GM21529 (cell line): Measurements from ENCODE around the gene SEPTIN5.

ENCODE experiments used
- ATAC-seq: cut with Tn5 transposase; IDR thresholded peaks from one replicate; pipeline ENCODE4 v1.9.1; 2021; ENCODE audit not compliant: unreplicated experiment

Gene SEPTIN5

DNA sequence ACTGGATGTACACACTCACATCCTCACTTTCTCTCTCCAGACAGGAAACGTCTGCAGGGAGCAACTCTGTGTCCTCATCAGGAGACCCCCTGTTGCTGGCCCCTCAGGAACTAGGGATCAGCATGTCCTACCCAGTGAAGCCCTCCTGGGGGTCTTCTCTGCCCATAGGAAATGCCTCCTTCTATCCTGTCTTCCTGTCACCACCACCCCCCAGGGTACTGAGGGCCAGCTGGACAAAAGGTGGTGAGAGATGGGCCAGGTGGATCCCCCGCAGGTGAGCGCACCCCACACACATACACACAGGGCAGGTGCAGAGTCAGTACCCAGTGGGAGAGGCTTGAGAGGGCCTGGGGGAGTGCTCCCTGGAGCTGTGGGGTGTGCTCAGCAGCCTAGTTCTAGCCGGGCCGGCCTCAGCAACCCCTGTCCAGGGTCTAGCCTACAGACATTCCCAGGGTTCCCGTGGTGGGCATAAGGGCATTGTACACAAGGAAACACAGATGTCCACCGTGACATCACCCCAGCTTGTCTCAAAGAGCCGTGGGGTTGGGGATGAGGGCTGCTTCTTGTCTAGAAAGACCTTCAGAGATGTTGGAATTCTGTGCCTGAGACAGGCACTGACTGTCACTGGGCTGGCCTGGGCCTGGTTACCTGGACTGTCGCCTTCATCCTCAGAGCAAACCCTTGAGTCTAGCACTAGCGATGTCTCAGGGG, 18.3 kb downstream of the SEPTIN5 start:
- ATAC-seq, result no peak

DNA sequence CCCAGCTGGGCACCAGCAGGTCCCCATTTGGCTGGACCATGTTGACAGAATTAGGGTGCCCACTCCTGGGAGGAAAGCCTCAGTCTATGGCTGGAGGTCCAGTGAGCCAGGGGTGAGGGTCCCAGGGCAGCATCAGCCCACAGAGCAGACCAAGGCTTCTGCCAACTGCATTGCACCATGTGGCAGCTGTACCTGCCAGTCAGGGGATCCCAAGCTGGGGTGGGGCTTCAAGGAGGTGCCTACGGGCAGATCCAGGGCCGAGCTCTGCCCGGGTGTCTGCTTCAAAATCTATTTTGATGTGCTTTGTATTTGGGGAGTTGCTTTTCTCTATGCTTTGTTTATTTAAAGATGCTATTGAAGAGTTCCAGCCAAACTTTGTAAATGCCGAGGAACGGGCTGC, 19.5 kb downstream of the SEPTIN5 start:
- no peak for ATAC-seq

DNA sequence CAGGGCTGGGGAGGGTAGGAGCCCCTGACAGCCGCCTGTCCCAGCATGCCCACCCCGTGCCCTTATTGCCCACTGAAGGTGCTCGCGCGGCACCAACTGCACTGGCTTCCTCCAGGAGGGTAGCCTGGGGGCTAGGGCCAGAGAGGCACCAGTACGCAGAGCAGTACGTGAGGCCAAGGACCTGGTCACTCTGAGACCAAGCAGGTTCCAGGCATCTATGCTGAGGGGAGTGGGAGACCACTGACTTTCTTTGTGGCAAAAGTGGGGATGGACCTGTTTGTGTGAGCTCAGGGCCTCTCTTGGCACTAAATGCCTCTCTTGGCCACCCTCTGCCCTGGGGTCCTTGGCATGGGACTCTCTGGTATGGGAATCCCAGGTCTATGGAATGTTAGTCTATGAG, 19.9 kb downstream of the SEPTIN5 start:
- no peak for ATAC-seq

DNA sequence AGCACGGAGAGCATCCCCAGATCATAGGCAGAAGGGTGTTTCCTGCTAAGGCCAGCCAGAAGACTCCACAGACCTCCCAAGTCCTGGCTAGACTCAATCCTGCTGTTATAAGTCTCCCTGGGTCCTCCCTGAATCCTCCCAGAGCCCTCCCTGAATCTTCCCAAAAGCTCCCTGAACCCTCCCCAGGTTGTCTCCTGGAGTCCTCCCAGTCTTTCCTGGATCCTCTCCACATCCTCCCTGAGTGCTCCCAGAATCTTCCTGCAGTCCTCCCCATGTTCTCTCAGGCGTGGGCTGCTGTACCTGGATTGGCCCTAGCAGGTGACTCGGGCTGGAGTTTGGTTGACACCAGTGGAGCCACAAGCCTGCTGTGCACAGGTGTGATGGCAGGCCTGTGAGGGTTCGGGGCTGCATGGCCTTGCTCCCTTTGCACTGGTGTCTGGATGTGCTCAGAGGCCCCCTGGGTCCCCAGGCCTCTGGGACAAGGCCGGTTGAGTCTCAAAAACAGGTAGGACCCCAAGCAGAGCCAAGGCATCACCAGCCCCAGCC, 20.6 kb downstream of the SEPTIN5 start:
- no peak for ATAC-seq

DNA sequence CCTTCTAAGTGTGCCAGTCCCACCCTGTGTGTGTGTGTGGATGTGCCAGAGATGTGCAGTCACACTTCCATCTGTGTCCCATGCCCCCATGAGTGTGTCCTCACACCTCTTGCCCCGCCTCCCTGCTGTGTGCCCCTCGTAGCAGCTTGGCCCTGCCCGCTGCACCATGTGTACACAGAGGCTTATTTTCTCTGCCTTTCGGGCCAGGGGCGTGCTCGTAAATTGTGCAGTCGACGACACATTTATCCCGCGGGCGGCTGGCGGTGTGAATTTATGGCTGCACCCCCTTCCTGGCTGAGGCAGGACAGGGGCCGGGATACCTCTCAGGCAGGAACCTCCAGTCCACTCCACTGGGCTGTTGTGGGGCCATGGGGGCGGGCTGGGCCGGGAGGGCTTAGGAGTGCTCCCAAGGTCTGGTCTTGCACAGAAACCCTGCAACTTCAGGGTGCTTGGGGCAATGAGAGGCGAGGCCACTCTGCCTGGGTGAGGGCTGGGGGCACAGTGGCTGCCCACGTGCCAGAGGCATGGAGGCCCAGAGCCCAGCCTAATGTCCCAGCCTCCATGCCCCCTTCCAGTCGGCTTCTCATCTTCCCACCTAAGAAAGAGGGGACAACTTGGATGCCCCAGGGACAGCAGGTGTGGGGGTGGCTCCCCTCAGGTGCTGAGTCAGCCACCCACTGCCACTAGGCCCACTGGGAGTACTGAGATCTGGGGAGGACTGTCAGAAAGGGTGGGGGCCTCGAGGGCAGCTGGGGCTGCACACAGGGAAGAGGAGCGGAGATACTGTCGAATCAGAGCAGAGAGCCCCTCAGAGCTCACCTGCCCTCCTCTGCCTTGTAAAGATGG, 21.6 kb downstream of the SEPTIN5 start:
- no peak for ATAC-seq

DNA sequence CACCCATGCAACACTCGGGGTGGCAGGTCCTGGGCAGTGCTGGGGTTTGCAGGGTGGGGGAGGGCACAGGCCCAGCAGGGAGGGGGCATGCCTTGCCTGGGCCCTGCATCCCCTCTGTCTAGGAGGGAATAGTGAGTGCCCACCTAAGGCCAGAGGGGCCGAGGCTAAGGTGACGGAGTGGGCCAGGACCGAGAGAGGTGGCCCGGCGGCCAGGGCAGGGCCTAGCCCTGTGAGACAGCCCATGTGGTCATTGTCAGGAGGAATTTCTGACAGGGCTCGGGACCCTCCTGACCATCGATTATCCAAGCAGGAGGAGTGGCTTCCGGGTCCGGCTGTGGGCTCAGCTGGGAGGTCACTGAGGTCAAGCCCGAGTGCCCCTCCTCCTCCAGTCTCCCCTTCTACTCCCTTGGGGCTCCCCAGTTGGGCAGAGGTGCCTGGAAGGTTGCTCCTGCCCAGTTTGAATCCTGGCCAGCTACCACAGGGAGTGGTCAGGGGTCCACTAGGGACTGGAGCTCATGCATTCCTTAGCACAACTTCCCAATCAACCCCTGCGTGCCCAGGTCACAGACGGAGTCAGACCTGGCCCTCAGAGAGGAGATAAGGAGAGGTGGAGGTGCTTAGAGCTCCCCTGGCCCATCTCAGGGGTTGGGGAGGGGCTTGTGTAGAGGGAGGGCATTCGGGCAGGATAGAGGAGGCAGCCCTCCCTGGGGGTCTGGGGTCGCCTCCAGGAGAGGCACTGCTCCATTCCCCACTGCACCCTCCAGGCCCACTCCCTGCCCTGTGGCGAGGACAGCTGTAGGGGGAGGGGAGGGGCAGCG, 23.8 kb downstream of the SEPTIN5 start:
- no peak for ATAC-seq

DNA sequence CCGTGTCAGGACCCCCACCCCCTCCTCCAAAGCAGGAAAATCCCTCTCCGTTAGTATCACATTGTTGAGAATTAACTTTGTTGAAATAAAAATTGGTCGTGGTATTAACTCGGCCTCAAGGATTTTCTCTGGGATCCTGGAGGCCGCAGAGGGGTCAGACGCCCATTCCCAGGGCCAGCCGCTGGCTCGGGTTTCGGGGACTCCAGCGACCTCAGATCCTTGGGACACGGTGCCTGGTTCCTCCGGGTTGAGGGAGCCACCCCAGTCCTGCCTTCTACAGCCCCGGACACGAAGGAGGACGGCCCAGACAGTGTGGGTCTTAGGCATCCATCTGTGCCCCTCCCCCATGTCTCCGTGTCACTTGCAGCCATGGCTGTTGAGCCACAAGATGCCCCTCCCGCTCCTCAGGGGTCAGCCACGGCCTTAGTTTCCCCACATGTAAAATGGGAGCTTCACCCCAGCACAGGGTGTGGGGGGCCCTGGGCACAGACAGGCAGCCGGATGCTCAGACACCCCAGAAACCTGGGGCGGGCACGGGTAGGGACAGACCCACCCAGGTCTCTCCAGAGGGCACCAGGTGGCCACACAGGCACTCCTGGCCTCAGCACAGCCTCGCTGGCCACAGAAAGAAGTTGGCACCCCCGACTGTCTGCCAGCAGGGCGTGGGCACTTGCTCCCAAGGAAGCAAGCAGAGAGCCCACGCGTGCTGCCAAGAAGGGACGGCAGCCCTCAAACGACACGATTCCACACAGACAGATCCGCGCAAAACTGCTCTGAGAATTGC, 24.6 kb downstream of the SEPTIN5 start:
- ATAC-seq, result no peak

DNA sequence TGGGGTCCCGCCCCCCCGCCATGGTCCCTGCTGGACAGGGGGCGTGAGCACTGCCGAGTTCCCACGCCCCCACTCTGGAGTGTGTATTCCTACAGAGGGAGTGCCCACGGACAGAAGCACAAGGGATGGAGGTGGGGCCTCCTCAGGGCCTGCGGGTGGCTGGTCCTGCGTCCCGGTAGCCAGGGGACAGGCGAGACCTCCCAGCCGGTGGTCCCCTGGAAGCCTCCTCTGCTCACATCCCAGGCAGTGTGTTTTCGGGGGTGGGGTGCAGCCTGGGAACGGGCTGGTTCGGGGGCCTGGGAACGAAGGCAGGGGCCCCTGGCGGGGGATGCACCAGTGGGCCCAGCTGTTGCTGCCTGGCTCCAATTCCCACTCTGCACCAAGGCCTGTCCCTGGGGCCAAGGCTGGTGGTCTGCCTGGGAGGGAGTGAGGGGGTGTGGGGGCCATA, 25.2 kb downstream of the SEPTIN5 start:
- no peak for ATAC-seq

DNA sequence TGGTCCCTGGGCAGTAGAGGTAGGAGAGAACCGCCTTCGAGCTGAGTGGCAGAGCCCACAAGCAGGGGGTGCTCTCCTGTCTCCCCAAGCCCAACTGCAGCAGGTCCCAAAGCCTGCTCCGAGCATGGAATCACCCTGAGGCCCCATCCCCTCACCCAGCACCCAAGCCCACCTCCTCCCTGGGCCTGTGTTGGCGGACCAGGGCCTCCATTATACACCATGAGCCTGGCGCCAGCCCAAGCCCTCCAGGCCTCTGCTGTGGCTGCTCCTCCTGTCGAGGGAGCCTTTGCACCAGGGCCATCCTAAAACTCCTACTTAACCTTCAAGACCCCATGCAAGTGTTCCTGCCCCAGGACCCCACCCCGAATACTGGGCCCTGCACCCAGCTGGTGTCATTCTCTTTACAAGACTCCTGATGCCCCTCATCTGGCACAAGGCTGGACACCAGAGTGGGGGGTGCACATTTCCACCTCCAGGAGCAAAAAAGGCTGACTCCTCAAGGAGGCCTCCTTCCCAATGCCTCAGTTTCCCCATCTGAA, 25.7 kb downstream of the SEPTIN5 start:
- ATAC-seq, result no peak

DNA sequence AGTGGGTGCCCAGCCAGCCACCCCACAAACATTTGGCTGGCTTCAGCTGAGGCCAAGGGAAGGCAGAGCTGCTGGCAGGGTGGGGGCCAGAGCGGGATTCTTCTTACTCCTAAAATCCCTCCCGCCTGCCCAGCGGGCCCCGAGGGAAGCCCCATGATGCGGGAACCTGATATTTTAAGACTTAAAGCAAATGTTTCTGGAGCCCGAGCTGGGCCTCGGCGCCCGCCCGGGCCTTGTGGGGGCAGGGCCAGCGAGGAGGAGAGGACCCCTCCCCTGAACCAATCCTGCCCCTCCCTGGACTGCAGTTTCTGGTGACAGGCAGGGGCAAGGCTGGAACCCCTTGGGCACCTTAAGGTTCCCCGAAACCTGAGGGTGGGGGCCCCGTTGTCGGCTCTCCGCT, 26.3 kb downstream of the SEPTIN5 start:
- no peak for ATAC-seq

DNA sequence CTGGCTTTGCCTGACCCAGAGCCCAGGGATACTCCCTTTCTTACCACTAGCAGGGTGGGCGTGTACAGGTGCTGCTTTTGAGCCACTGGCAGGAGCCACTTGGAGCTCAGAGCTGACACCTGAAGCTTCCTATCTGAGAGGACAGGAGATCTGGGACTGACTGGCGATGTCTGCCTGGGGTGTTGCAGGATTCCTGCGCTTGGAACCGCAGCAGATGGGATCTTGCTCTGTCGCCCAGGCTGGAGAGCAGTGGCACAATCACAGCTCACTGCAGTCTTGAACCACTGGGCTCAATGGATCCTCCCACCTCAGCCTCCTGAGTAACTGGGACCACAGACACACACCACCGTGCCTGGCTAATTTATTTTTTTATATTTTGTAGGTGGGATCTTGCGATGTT, 26.8 kb downstream of the SEPTIN5 start:
- ATAC-seq, result no peak

DNA sequence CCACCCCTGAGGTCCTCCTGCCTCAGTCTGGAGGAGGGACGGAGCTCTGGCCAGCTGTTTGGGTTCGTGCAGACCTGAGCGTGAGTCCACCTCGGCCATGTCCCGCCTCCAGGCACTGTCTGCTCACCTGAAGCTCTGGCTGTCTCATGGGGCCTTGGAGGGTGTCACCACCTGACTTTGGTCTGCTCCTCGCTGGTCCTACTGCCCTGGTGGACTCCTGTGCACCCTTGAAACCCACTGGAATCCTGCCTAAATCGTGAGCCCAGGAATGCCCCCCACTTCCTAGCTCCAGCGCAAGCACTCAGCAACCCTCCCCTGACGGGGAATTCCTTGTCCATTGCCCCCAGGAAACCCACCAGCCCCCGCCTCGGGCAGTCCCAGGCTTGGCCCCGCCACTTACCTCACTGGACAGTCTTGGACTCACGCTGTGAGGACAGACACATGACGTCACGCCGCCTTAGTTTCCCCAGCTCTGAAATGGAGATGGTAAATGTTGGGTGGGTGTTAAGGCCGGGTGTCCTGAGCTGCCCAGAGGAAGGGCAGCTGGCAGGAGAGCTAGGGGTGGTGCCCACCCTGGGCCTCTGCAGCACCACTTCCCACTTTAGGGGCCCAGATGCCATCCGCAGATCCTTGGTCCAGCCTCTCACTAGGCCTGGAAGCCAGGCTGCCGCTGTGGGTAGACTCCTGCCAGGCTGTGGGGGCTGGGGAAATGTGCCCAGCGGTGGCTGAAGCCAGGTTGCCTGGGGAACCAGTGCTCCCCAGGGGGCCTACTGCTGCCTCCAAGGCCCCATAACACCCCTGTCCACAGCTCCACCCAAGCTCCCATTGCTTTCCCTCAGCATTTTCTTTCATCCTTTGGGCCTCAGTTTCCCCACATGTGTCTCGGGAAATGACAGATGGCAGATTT, 28.1 kb downstream of the SEPTIN5 start:
- ATAC-seq, result no peak

DNA sequence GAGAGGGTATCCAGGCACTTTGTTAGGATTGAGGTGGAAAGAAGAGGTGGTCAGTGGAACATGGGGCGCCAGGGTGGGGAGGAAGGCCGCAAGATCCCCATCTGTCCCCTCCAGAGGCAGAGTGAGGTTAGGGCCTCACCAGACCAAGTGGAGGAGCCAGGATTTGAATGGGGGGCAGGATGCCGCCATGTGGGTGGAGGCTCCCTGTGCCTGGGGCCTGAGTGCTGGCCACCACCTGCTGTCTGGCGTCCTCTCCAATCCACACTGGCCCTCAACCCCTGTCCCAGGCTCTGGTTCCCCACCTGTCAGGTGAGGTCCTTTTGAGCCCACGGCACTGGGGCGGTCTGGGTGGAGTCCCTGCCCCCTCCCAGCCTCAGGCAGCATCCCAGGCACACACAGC, 28.8 kb downstream of the SEPTIN5 start:
- no peak for ATAC-seq

DNA sequence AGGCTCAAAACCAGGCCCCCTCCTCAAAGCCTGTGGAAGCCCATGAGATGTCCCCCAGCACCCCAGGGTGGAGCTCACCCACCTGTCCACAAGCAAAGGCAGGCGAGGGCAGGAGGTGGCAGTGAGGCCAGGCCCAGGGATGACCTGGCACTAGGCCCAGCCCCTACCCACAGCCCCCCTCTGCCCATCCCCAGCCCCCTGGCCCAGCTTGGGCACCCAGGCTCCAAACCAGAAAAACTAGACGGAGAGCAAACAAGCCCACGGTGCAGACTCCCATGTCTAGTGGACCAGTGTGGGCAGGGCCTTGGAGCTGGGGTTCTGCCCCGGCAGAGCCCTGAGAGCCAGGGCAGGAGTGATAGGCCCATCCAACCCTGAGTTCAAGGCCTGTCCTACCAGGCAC, 29.3 kb downstream of the SEPTIN5 start:
- no peak for ATAC-seq

DNA sequence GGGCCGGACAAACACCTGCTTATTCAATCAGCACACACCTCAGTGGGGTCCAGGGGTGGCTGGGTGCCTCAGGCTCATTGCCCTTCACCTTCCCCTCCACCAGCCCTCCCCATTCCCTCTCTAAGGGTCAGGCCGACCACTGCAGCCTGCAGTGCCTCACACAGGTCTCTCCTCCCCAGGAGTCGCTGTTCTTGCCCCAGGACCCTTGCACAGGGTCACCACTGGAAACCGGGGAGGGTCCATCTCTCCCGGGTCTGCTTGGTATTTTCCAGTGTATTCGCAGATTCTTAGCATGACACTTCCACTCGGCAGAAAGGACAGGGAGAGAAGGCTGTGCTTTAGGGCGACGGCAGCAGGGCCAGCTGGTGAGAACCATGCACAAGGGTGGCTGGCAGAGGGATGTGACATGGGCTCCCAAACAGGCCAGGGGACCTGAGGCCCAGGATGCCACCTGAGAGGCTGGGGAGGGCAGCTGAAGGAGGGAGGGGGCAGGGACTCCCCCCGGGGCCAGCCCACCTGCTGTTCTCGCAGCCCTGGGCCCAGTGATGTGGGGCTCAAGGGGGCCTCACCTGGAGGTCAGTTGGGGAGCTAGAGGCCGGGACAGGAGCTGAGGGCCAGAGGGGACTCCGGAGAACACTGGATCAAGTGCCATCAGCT, 30.2 kb downstream of the SEPTIN5 start:
- no peak for ATAC-seq

DNA sequence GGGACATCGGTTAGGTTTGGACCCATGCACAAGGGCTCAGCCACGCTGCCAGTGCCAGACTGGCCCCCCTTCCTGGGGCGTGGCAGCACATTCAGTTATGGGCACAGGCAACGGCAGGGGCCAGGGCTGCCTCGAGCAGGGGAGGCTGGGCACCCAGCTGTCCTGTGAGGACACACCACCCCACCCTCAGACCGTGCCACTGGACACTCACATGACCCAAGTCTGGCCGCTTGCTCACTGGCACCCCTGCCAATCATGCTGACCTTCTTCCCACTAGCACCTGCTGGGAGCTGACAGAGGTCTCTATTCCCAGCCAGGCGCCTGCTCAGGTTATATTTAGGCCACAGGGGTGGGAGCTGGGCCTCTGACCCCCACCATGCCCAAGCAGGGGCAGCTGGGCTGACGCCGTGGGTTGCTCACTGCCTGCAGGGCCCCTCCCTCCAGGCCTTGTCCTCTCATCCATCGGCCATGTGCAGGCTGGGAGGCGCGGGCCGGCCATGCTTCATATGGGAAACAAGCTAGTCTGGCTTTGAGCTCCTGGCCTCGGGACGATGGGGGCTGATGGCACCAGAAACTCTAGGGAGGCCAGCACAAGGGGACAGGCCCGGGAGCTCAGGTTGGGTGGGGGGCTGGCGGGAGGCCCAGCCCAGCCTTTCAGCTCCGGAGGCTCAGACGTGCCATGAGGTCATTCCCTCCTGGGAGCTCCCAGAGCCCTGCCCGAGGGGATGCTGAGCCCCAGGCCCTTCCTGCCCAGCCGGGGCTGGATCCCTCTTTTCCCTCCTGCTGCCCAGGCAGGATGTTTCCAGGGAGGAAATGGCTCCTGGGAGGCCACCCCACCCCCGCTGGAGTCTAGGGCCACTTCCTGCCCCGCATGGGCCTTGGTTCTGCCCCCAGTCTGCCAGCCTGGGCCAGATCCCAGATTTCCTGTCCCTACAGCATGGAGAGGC, 31.1 kb downstream of the SEPTIN5 start:
- no peak for ATAC-seq

DNA sequence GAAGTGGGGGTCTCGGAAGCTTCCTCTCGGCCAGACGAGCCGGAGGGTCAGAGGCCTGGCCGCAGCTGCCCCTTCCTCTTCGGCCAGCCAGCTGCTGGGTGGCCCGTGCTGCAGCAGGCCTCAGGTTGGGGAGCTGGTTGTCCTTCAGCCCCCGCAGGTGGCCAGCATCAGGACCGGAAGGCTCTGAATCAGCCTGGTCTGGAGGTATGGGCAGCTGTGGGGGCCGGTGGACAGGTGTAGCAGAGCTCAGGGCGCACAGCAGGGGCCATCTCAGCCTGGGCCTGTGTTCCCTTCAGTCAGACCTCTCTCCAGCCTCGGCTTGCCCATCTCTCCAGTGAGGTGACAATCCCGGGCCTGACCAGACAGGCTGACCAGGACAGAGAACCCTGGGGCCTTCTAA, 32.4 kb downstream of the SEPTIN5 start:
- ATAC-seq, result no peak

DNA sequence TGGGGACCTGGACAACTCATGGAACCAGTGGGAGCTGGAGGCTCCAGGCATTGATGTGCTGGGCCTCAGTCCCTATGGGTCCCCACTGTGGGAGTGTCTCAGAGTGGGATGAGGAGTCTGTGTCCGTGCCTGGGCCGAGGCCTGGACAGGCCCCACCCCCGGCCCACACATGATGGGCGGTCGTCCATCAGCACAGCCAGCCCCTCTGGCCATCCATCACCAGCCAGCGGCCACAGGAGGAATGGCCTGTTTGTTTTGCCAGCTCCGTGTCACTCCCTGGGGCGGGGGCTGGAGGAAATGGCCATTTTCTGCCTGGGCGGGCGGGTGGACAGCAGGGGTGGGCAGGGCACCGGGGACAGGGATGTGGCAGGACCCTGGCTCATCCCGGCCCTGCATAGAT, 33.2 kb downstream of the SEPTIN5 start:
- no peak for ATAC-seq
